HEK293 (cell line): ENCODE data around the gene C1QTNF1.
A peak's percentile ranks its signal among the peaks of the same experiment; 100 is the strongest.

ENCODE experiments used
- CTCF ChIA-PET: fragments of 350-600 bp; formaldehyde crosslinking; extraction: SDS; loops from one replicate; lab custom pipeline; 2021; ENCODE audit warnings: antibody characterized with exemption; lab: Yijun Ruan, JAX
- POLR2A ChIA-PET: fragments of 300-600 bp; formaldehyde crosslinking; extraction: SDS; loops from one replicate; lab custom pipeline; 2020; ENCODE audit warnings: antibody characterized with exemption, inconsistent platforms; lab: Yijun Ruan, JAX
- H3K27ac ChIP-seq: fragments of 200-500 bp; sonication (Bioruptor generic); 2 replicates; pipeline ENCODE4 v1.5.1; 2014; ENCODE audit warnings: low read depth, low read length, control low read depth, inconsistent platforms; ENCODE audit errors: extremely low read depth
- H3K36me3 ChIP-seq, 2 experiments: fragments of 200-500 bp in 1 of 2; sonication (Bioruptor generic) in 1 of 2; 1 replicate in 1 of 2; 2 replicates in 1 of 2; pipeline ENCODE4 v1.5.1; 2014 to 2017; ENCODE audit warnings: inconsistent platforms in 2 of 2, low read length in 2 of 2; ENCODE audit not compliant: control insufficient read depth in 2 of 2, insufficient read depth in 1 of 2
- H3K4me1 ChIP-seq: fragments of 200-500 bp; sonication (Bioruptor generic); 2 replicates; pipeline ENCODE4 v1.5.1; 2014; ENCODE audit warnings: mild to moderate bottlenecking, low read length, inconsistent platforms; ENCODE audit not compliant: control insufficient read depth, insufficient read depth
- H3K4me3 ChIP-seq: 2 replicates; pipeline ENCODE4 v1.5.1; 2011; ENCODE audit warnings: low read depth, mild to moderate bottlenecking, control low read depth, low read length, moderate library complexity
- H3K9me3 ChIP-seq: fragments of 200-500 bp; sonication (Bioruptor generic); 2 replicates; pipeline ENCODE4 v1.5.1; 2014; ENCODE audit warnings: low read depth, low read length, inconsistent platforms; ENCODE audit not compliant: control insufficient read depth, insufficient read depth
- BCL6B ChIP-seq: fragments of 450-650 bp; formaldehyde crosslinking; IDR thresholded peaks from 2 replicates; pipeline ENCODE4 v1.5.1; 2017; ENCODE audit warnings: missing biosample characterization, missing genetic modification characterization
- GLIS1 ChIP-seq: fragments of 450-650 bp; formaldehyde crosslinking; IDR thresholded peaks from 2 replicates; pipeline ENCODE4 v1.5.1; 2016; ENCODE audit warnings: missing biosample characterization, missing genetic modification characterization
- HOXD13 ChIP-seq: sonication (generic); formaldehyde crosslinking; IDR thresholded peaks from 2 replicates; pipeline ENCODE4 v1.8.0; 2022; ENCODE audit warnings: missing genetic modification reagents, borderline replicate concordance
- PRDM1 ChIP-seq: fragments of 450-650 bp; formaldehyde crosslinking; IDR thresholded peaks from 2 replicates; pipeline ENCODE4; 2016; ENCODE audit warnings: missing biosample characterization, missing genetic modification characterization
- TCF7L2 ChIP-seq: IDR thresholded peaks from 2 replicates; pipeline ENCODE4 v1.6.1; 2011; ENCODE audit warnings: low read depth, mild to moderate bottlenecking, inconsistent platforms, low read length, moderate library complexity, borderline replicate concordance
- TRIM28 ChIP-seq: IDR thresholded peaks from 2 replicates; pipeline ENCODE4 v1.6.1; 2011; ENCODE audit warnings: low read length, control low read depth, borderline replicate concordance
- WT1 ChIP-seq: fragments of 450-650 bp; formaldehyde crosslinking; IDR thresholded peaks from 2 replicates; pipeline ENCODE4 v1.5.1; 2016; ENCODE audit warnings: missing biosample characterization, missing genetic modification characterization
- YY2 ChIP-seq: fragments of 450-650 bp; formaldehyde crosslinking; IDR thresholded peaks from 2 replicates; pipeline ENCODE4 v1.5.1; 2016; ENCODE audit warnings: missing biosample characterization, missing genetic modification characterization
- ZBTB21 ChIP-seq: fragments of 450-650 bp; formaldehyde crosslinking; IDR thresholded peaks from 2 replicates; pipeline ENCODE4 v1.5.1; 2017; ENCODE audit warnings: missing biosample characterization, missing genetic modification characterization
- ZBTB7A ChIP-seq: fragments of 450-650 bp; formaldehyde crosslinking; IDR thresholded peaks from 2 replicates; pipeline ENCODE4 v1.5.1; 2016; ENCODE audit warnings: low read depth, missing biosample characterization, missing genetic modification characterization
- ZIC2 ChIP-seq: fragments of 450-650 bp; formaldehyde crosslinking; IDR thresholded peaks from 2 replicates; pipeline ENCODE4 v1.5.1; 2016; ENCODE audit warnings: missing biosample characterization, missing genetic modification characterization
- ZNF23 ChIP-seq: fragments of 450-650 bp; formaldehyde crosslinking; IDR thresholded peaks from 2 replicates; pipeline ENCODE4 v1.5.1; 2016; ENCODE audit warnings: missing biosample characterization, missing genetic modification characterization, borderline replicate concordance
- ZNF248 ChIP-seq: fragments of 450-650 bp; formaldehyde crosslinking; IDR thresholded peaks from 2 replicates; pipeline ENCODE4 v1.5.1; 2017; ENCODE audit warnings: missing biosample characterization, missing genetic modification characterization
- ZNF274 ChIP-seq, 2 experiments: fragments of 200-500 bp in 1 of 2; fragments of 450-650 bp in 1 of 2; sonication (Bioruptor generic) in 1 of 2; formaldehyde crosslinking in 1 of 2; IDR thresholded peaks; 2 replicates each; pipeline versions ENCODE4 v1.5.1 to v1.6.1; 2014 to 2016; ENCODE audit warnings: borderline replicate concordance in 1 of 2, inconsistent platforms in 1 of 2, low read length in 1 of 2, missing biosample characterization in 1 of 2, missing genetic modification characterization in 1 of 2
- ZNF292 ChIP-seq: fragments of 450-650 bp; formaldehyde crosslinking; IDR thresholded peaks from 2 replicates; pipeline ENCODE4 v1.5.1; 2016; ENCODE audit warnings: low read depth, missing biosample characterization, missing genetic modification characterization, borderline replicate concordance
- ZNF341 ChIP-seq: fragments of 450-650 bp; formaldehyde crosslinking; IDR thresholded peaks from 2 replicates; pipeline ENCODE4; 2016; ENCODE audit warnings: low read depth, missing biosample characterization, missing genetic modification characterization
- ZNF416 ChIP-seq: fragments of 450-650 bp; formaldehyde crosslinking; IDR thresholded peaks from 2 replicates; pipeline ENCODE4 v1.5.1; 2016; ENCODE audit warnings: missing biosample characterization, missing genetic modification characterization
- ZNF629 ChIP-seq: fragments of 450-650 bp; formaldehyde crosslinking; IDR thresholded peaks from 2 replicates; pipeline ENCODE4 v1.5.1; 2017; ENCODE audit warnings: missing biosample characterization, missing genetic modification characterization
- ZNF664 ChIP-seq: fragments of 450-650 bp; formaldehyde crosslinking; IDR thresholded peaks from 2 replicates; pipeline ENCODE4 v1.5.1; 2016; ENCODE audit warnings: missing biosample characterization, missing genetic modification characterization
- ZSCAN23 ChIP-seq: fragments of 450-650 bp; formaldehyde crosslinking; IDR thresholded peaks from 2 replicates; pipeline ENCODE4 v1.5.1; 2016; ENCODE audit warnings: missing biosample characterization, missing genetic modification characterization
- TF ChIP-seq, protein P1 (sequence below): fragments of 450-650 bp; formaldehyde crosslinking; IDR thresholded peaks from 2 replicates; pipeline ENCODE4 v1.5.1; 2017; ENCODE audit warnings: missing biosample characterization, missing genetic modification characterization
- TF ChIP-seq, protein P2 (sequence below): fragments of 450-650 bp; formaldehyde crosslinking; IDR thresholded peaks from 2 replicates; pipeline ENCODE4 v1.5.1; 2016; ENCODE audit warnings: missing biosample characterization, missing genetic modification characterization, borderline replicate concordance

The C1QTNF1 gene

GRCh38 chr17:78999947-79000395, 24.0 kb upstream of the C1QTNF1 start:
- TF ChIP-seq ZNF629 (tag by site-specific recombination) (no peak), PRDM1 (tag by site-specific recombination) (no peak), HOXD13 (CRISPR knock-in tag) (no peak), TCF7L2 (no peak), YY2 (tag by site-specific recombination) (no peak), ZNF292 (tag by site-specific recombination) (no peak), ZNF248 (tag by site-specific recombination) (no peak), BCL6B (tag by site-specific recombination) (no peak), ZSCAN23 (no peak), ZNF274 (IDR thresholded peaks at IDR 0.05; ENCODE audit: low read length) (no peak), ZNF274 (tag by site-specific recombination; IDR thresholded peaks at IDR 0.05; ENCODE audit: borderline replicate concordance) (no peak), ZNF341 (tag by site-specific recombination) (no peak), TRIM28 (no peak), ZNF664 (no peak), ZBTB7A (tag by site-specific recombination) (no peak), ZBTB21 (tag by site-specific recombination) (no peak), WT1 (no peak)
- TF ChIP-seq, protein P1, sequence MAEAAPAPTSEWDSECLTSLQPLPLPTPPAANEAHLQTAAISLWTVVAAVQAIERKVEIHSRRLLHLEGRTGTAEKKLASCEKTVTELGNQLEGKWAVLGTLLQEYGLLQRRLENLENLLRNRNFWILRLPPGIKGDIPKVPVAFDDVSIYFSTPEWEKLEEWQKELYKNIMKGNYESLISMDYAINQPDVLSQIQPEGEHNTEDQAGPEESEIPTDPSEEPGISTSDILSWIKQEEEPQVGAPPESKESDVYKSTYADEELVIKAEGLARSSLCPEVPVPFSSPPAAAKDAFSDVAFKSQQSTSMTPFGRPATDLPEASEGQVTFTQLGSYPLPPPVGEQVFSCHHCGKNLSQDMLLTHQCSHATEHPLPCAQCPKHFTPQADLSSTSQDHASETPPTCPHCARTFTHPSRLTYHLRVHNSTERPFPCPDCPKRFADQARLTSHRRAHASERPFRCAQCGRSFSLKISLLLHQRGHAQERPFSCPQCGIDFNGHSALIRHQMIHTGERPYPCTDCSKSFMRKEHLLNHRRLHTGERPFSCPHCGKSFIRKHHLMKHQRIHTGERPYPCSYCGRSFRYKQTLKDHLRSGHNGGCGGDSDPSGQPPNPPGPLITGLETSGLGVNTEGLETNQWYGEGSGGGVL (tag by site-specific recombination), result no peak
- TF ChIP-seq, protein P2, sequence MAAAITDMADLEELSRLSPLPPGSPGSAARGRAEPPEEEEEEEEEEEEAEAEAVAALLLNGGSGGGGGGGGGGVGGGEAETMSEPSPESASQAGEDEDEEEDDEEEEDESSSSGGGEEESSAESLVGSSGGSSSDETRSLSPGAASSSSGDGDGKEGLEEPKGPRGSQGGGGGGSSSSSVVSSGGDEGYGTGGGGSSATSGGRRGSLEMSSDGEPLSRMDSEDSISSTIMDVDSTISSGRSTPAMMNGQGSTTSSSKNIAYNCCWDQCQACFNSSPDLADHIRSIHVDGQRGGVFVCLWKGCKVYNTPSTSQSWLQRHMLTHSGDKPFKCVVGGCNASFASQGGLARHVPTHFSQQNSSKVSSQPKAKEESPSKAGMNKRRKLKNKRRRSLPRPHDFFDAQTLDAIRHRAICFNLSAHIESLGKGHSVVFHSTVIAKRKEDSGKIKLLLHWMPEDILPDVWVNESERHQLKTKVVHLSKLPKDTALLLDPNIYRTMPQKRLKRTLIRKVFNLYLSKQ (tag by site-specific recombination), result no peak
- ChIA-PET CTCF (interaction anchor here (1.8 kb wide), 1 partner anchor 135 kb away, joined by 6 read pairs; no protein-coding TSS in a partner anchor), POLR2A (interaction anchor here (0.7 kb wide), 2 partner anchors 12 to 26 kb away, joined by 6 read pairs; no protein-coding TSS in a partner anchor)
- Histone ChIP-seq H3K4me3 (no peak overlapping the region), H3K9me3 (no peaks in the 10 kb centered on the region), H3K4me1 (no peaks in the 10 kb centered on the region), H3K36me3 (peaks cover 0 to 69% of the 10 kb centered on the region in 2 experiments; a peak in 2 of 3 replicates), H3K27ac (no peak overlapping the region)

DNA sequence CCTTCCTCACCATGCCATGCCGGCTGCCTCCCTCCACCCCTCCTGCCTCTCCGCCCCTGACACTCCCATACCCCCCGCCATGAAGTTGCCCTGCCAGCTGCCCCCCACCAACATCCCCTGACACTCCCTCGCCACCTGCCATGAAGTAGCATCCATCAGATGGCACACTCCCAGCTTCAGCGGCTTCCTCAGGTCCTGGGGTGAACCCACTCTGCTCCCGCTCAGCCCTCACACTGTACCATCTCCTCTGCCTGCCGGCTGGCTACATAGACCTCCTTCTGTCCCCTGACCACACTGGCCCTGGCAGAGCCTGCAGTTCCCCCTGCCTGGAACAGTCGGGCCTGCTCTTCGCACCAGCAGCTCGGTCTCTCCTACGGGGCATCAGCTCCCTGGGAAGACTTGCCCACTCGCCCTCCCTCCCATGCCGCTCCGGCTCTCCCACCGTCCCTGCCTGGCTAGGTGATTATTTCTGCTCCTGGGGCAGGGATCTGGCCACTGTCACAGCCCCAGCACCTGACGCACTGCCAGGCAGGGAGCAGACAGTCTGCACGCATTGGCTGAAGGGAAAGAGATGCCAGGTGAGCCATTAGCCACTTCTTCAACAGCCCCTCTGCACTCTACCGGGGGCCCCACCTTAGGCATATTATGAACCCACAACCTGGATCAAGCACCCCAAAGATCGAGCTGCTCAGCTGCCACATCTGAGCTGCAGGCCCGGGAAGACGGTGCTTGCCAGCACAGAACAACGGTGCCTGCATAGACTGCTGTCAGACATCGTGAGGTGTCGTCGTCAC, 23.4 kb upstream of the C1QTNF1 start:
- Histone ChIP-seq H3K27ac (no peak overlapping the region), H3K9me3 (no peaks in the 10 kb centered on the region), H3K4me3 (no peak overlapping the region), H3K36me3 (peaks cover 0 to 66% of the 10 kb centered on the region in 2 experiments; a peak in 2 of 3 replicates), H3K4me1 (peaks cover 5% of the 10 kb centered on the region; the same call in 1 of the 2 replicates)
- ChIA-PET CTCF (interaction anchor here (1.8 kb wide), 1 partner anchor 135 kb away, joined by 6 read pairs; no protein-coding TSS in a partner anchor), POLR2A (no interaction called here)
- TF ChIP-seq ZIC2 (peak; percentile 52), ZNF23 (no peak), ZNF416 (tag by site-specific recombination) (no peak), GLIS1 (tag by site-specific recombination) (peak; percentile 79), ZNF341 (tag by site-specific recombination) (no peak)
